Activated CD8-positive, alpha-beta T cell treated with anti-CD3 and anti-CD28 coated beads, Interleukin-2, amount 10 ng/mL, durations not matched to agents 7 days and 5 days (primary cell): ENCODE results near the gene OR2M7. TPM values are rescaled to one million over a fixed set of nuclear protein-coding genes. Genes with fewer than 3 reads are reported as not detected.
"Not testable (repeated sequence)": the region's sequence is repeated elsewhere in the genome, so short reads cannot be mapped to it uniquely, and the experiment has no call there.

Experiments
- ATAC-seq: fragments of 150-1000 bp; cut with Tn5 transposase; one replicate; pipeline ENCODE4 v1.10.0; 2021; ENCODE audit warnings: moderate library complexity
- CTCF ChIA-PET: fragments of 350-600 bp; sonication (Branson Sonifier 250); formaldehyde crosslinking; loops from one replicate; lab custom pipeline; 2021; ENCODE audit warnings: antibody characterized with exemption; lab: Charles Lee
- POLR2A ChIA-PET: fragments of 350-600 bp; sonication (Branson Sonifier 250); formaldehyde crosslinking; loops from one replicate; lab custom pipeline; 2021; ENCODE audit warnings: antibody characterized with exemption; lab: Charles Lee
- DNase-seq: peaks from one replicate; pipeline ENCODE4 v3.0.0-alpha.2; 2020
- H3K27ac Mint-ChIP-seq: one replicate; pipeline ENCODE4 v1.8.0; 2021; ENCODE audit warnings: mild to moderate bottlenecking, mixed read lengths
- H3K27me3 Mint-ChIP-seq: one replicate; pipeline ENCODE4 v1.8.0; 2021; ENCODE audit warnings: low read depth, mixed read lengths
- H3K36me3 Mint-ChIP-seq: one replicate; pipeline ENCODE4 v1.8.0; 2021; ENCODE audit warnings: low read depth, mixed read lengths
- H3K4me1 Mint-ChIP-seq: one replicate; pipeline ENCODE4 v1.8.0; 2021; ENCODE audit warnings: low read depth, mixed read lengths
- H3K4me3 Mint-ChIP-seq: one replicate; pipeline ENCODE4 v1.8.0; 2021; ENCODE audit warnings: mild to moderate bottlenecking, mixed read lengths
- H3K9me3 Mint-ChIP-seq: one replicate; pipeline ENCODE4 v1.8.0; 2022; ENCODE audit warnings: mixed read lengths; ENCODE audit not compliant: insufficient read depth
- total RNA-seq, 2 experiments: library from RNA; stranded (reverse); gene quantifications; one replicate each; pipeline ENCODE4 v1.2.3, GENCODE V29; 2021

Gene OR2M7, protein sequence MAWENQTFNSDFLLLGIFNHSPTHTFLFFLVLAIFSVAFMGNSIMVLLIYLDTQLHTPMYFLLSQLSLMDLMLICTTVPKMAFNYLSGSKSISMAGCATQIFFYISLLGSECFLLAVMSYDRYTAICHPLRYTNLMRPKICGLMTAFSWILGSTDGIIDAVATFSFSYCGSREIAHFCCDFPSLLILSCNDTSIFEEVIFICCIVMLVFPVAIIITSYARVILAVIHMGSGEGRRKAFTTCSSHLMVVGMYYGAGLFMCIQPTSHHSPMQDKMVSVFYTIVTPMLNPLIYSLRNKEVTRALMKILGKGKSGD
- not detected for total RNA-seq

DNA sequence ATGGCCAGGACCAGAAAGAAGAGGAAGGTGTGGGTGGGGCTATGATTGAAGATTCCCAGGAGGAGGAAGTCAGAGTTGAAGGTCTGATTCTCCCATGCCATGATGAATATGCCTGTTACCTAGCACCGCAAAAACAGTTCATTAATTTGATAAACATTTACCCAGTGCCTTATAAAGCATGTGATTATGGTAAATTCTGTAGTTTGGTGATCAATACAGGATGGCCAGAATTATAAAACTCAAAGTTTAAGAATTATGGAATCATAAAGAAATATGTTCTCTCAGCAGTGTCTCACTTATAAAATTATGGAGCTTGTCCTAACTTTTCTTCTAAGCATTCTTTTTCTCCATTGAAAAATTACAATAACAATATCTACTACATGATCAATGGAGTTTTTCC is at the start of gene OR2M7:
Gene OR2M7, minus strand, starts transcription at position 101 of the 400 bp plus-strand sequence. Its CDS starts 0 bp downstream, at position 101.
- H3K9me3 Mint-ChIP-seq: no peaks in the 10 kb centered on the region
- H3K27me3 Mint-ChIP-seq: no peaks in the 10 kb centered on the region
- H3K4me1 Mint-ChIP-seq: no peaks in the 10 kb centered on the region
- no peak within 1 kb of the TSS for H3K4me3 Mint-ChIP-seq
- ChIA-PET POLR2A (no interaction called here), CTCF (no interaction called here)
- no peaks in the 10 kb centered on the region for H3K36me3 Mint-ChIP-seq
- no peak within 1 kb of the TSS for H3K27ac Mint-ChIP-seq
- ATAC-seq (no peak), DNase-seq (no peak)

DNA sequence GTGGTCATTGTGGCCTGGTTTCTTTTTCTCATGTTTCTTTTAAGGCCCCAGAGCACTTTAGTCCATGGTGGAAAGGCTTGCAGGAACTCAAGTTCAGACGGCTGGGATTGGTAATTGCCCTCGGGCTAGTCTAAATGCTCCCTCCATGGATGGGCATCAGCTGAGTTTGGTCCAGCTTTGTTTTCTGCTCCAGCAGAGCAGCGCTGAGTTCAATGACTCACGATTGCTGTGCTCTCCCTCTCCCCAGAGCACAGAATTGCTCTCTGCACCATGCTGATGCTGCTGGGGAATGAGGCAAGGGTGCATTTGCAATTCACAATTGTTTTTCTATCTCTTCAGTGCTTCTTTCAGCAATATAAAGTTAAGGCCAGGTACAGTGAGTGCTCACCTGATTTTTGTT is 49.4 kb upstream of the OR2M7 start:
- ATAC-seq: no peak
- H3K27ac Mint-ChIP-seq: no peak overlapping the region
- ChIA-PET POLR2A (no interaction called here), CTCF (no interaction called here)
- H3K36me3 Mint-ChIP-seq: no peaks in the 10 kb centered on the region
- no peak overlapping the region for H3K4me3 Mint-ChIP-seq
- no peaks in the 10 kb centered on the region for H3K27me3 Mint-ChIP-seq
- no peaks in the 10 kb centered on the region for H3K9me3 Mint-ChIP-seq
- DNase-seq: no peak
- H3K4me1 Mint-ChIP-seq: no peaks in the 10 kb centered on the region

GRCh38 chr1:248372394-248372793 is 48.0 kb upstream of the OR2M7 start:
- Mint-ChIP-seq H3K27me3 (no peaks in the 10 kb centered on the region), H3K9me3 (no peaks in the 10 kb centered on the region), H3K4me3 (no peak overlapping the region), H3K27ac (no peak overlapping the region), H3K36me3 (no peaks in the 10 kb centered on the region), H3K4me1 (no peaks in the 10 kb centered on the region)
- ATAC-seq (peak; percentile 33), DNase-seq (peak; percentile 22)
- ChIA-PET POLR2A (no interaction called here), CTCF (no interaction called here)

- CTCF ChIA-PET: interaction anchor here (0.8 kb wide), 1 partner anchor 123 kb away, joined by 4 read pairs; no protein-coding TSS in a partner anchor
Observed at GRCh38 chr1:248366609-248367008, 42.2 kb upstream of the OR2M7 start.

GRCh38 chr1:248361121-248361715 is 36.9 kb upstream of the OR2M7 start, which contains the start of gene OR2T4:
OR2T4 (plus strand) TSS chr1:248361665; CDS start chr1:248361665, 0 bp downstream.
- no peaks in the 10 kb centered on the region for H3K36me3 Mint-ChIP-seq
- ATAC-seq (no peak), DNase-seq (no peak)
- H3K27me3 Mint-ChIP-seq: no peaks in the 10 kb centered on the region
- ChIA-PET POLR2A (no interaction called here), CTCF (no interaction called here)
- no peaks in the 10 kb centered on the region for H3K4me1 Mint-ChIP-seq
- no peak within 1 kb of the TSS for H3K4me3 Mint-ChIP-seq
- no peaks in the 10 kb centered on the region for H3K9me3 Mint-ChIP-seq
- H3K27ac Mint-ChIP-seq: no peak within 1 kb of the TSS

More at GRCh38 chr1:248366609-248367008, 42.2 kb upstream of the OR2M7 start:
- H3K27ac Mint-ChIP-seq: no peak overlapping the region
- ATAC-seq: no peak
- no peaks in the 10 kb centered on the region for H3K36me3 Mint-ChIP-seq
- H3K9me3 Mint-ChIP-seq: no peaks in the 10 kb centered on the region
- no peak for DNase-seq
- H3K4me3 Mint-ChIP-seq: no peak overlapping the region
- H3K4me1 Mint-ChIP-seq: no peaks in the 10 kb centered on the region
- POLR2A ChIA-PET: no interaction called here
- H3K27me3 Mint-ChIP-seq: no peaks in the 10 kb centered on the region

GRCh38 chr1:248359415-248359814 is 35.0 kb upstream of the OR2M7 start:
- no peaks in the 10 kb centered on the region for H3K4me1 Mint-ChIP-seq
- ATAC-seq (no peak), DNase-seq (no peak)
- ChIA-PET CTCF (no interaction called here), POLR2A (no interaction called here)
- H3K27ac Mint-ChIP-seq: no peak overlapping the region
- H3K27me3 Mint-ChIP-seq: no peaks in the 10 kb centered on the region
- H3K9me3 Mint-ChIP-seq: no peaks in the 10 kb centered on the region
- H3K36me3 Mint-ChIP-seq: no peaks in the 10 kb centered on the region
- H3K4me3 Mint-ChIP-seq: no peak overlapping the region

GRCh38 chr1:248348475-248348874 is 24.1 kb upstream of the OR2M7 start, which contains the start of gene OR14C36:
OR14C36 (plus strand) TSS chr1:248348775; CDS start chr1:248348775, 0 bp downstream.
- Mint-ChIP-seq H3K4me1 (no peaks in the 10 kb centered on the region), H3K27me3 (no peaks in the 10 kb centered on the region), H3K36me3 (no peaks in the 10 kb centered on the region), H3K9me3 (no peaks in the 10 kb centered on the region), H3K4me3 (no peak within 1 kb of the TSS), H3K27ac (no peak within 1 kb of the TSS)
- DNase-seq (no peak), ATAC-seq (no peak)
- CTCF ChIA-PET: no interaction called here
- POLR2A ChIA-PET: no interaction called here

- Mint-ChIP-seq H3K4me1 (no peaks in the 10 kb centered on the region), H3K27ac (no peak overlapping the region), H3K9me3 (no peaks in the 10 kb centered on the region), H3K36me3 (no peaks in the 10 kb centered on the region), H3K4me3 (no peak overlapping the region), H3K27me3 (no peaks in the 10 kb centered on the region)
- CTCF ChIA-PET: no interaction called here
- POLR2A ChIA-PET: no interaction called here
- ATAC-seq (no peak), DNase-seq (no peak)
Observed at GRCh38 chr1:248343451-248343850, 19.1 kb upstream of the OR2M7 start.

GRCh38 chr1:248316796-248317195 is 7.6 kb downstream of the OR2M7 start:
- H3K9me3 Mint-ChIP-seq: peaks cover 4% of the 10 kb centered on the region
- ATAC-seq (no peak), DNase-seq (no peak)
- H3K4me3 Mint-ChIP-seq: no peak overlapping the region
- ChIA-PET CTCF (no interaction called here), POLR2A (no interaction called here)
- no peaks in the 10 kb centered on the region for H3K36me3 Mint-ChIP-seq
- no peak overlapping the region for H3K27ac Mint-ChIP-seq
- no peaks in the 10 kb centered on the region for H3K27me3 Mint-ChIP-seq
- H3K4me1 Mint-ChIP-seq: no peaks in the 10 kb centered on the region

DNA sequence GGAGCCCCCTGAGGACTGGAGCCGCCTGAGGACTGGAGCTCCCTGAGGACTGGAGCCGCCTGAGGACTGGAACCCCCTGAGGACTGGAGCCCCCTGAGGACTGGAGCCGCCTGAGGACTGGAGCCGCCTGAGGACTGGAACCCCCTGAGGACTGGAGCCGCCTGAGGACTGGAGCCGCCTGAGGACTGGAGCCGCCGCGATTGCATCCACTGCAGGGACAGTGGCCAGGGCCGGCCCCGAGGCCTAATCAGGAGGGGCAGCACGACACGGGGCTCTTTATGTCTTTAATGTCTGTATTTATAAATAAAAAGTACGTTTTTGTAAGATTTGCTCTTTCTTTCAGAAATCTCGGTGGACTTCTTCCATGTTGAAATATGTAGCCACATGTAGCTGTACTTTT is 17.6 kb downstream of the OR2M7 start:
- H3K4me3 Mint-ChIP-seq, DNase-seq, CTCF ChIA-PET, H3K36me3 Mint-ChIP-seq, H3K9me3 Mint-ChIP-seq, ATAC-seq, H3K27me3 Mint-ChIP-seq, H3K4me1 Mint-ChIP-seq, POLR2A ChIA-PET, H3K27ac Mint-ChIP-seq: not testable (repeated sequence)

DNA sequence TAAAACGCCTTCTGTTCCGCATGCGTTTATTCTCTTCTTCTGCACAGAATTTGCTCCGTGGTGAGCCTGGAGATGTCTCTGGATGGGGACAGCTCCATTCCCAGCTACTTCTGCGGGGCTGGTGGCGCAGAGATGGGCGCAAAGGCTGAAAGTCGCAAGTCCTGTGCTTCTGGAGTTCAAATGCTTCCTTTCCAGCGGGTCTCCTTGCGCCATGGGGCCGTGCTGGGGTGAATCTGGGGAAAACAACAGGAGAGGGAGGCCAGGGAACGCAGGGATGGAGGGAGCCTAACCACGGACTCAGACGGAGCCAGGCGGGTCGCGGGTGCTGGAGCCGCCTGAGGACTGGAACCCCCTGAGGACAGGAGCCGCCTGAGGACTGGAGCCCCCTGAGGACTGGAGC is 18.3 kb downstream of the OR2M7 start:
- H3K9me3 Mint-ChIP-seq: no peaks in the 10 kb centered on the region
- no peak overlapping the region for H3K4me3 Mint-ChIP-seq
- no peaks in the 10 kb centered on the region for H3K36me3 Mint-ChIP-seq
- ChIA-PET CTCF (no interaction called here), POLR2A (no interaction called here)
- H3K4me1 Mint-ChIP-seq: no peaks in the 10 kb centered on the region
- DNase-seq (no peak), ATAC-seq (no peak)
- H3K27ac Mint-ChIP-seq: no peak overlapping the region
- H3K27me3 Mint-ChIP-seq: no peaks in the 10 kb centered on the region

- H3K27ac Mint-ChIP-seq, ATAC-seq, POLR2A ChIA-PET, DNase-seq, H3K36me3 Mint-ChIP-seq, H3K9me3 Mint-ChIP-seq, H3K4me3 Mint-ChIP-seq, CTCF ChIA-PET, H3K4me1 Mint-ChIP-seq, H3K27me3 Mint-ChIP-seq: not testable (repeated sequence)
Observed at GRCh38 chr1:248305672-248306071, 18.7 kb downstream of the OR2M7 start.
